Kidney (tissue), 14 donors: Measurements from ENCODE around the gene ALOX5. TPM values are rescaled to one million over a fixed set of nuclear protein-coding genes. Genes with fewer than 3 reads are reported as not detected.

ENCODE experiments used
- DNase-seq, 5 donors: peaks; one replicate each; pipeline ENCODE4 v3.0.0-alpha.2; 2013 to 2020
- FAIRE-seq: peaks from 2 replicates; lab custom pipeline; 2012; peaks lifted over from hg19 to GRCh38; lab: Jason Lieb, UNC
- H3K27ac ChIP-seq, 2 donors: one replicate each; pipeline ENCODE4 v1.7.0; 2013; ENCODE audit warnings: low read depth in 2 of 2, low read length in 2 of 2, inconsistent platforms in 1 of 2
- H3K27me3 ChIP-seq: one replicate; pipeline ENCODE4 v1.7.1; 2013; ENCODE audit warnings: low read length, inconsistent platforms; ENCODE audit not compliant: control insufficient read depth, insufficient read depth
- H3K36me3 ChIP-seq, 3 donors: one replicate each; pipeline versions ENCODE4 v1.7.0 to v1.7.1; 2013; ENCODE audit warnings: low read length in 3 of 3, control low read depth in 1 of 3, inconsistent platforms in 1 of 3; ENCODE audit not compliant: insufficient read depth in 3 of 3, control insufficient read depth in 2 of 3
- H3K4me1 ChIP-seq, 3 donors: one replicate each; pipeline versions ENCODE4 v1.7.0 to v1.7.1; 2013; ENCODE audit warnings: low read length in 3 of 3, inconsistent platforms in 1 of 3, low read depth in 1 of 3; ENCODE audit not compliant: control insufficient read depth in 2 of 3, insufficient read depth in 2 of 3
- H3K4me3 ChIP-seq, 3 donors: one replicate each; pipeline versions ENCODE4 v1.7.0 to v1.8.1; 2013; ENCODE audit warnings: low read length in 3 of 3, control low read depth in 1 of 3, inconsistent platforms in 1 of 3
- H3K9ac ChIP-seq, 3 donors: one replicate each; pipeline versions ENCODE4 v1.7.0 to v1.7.1; 2013; ENCODE audit warnings: low read length in 3 of 3, control low read depth in 1 of 3, inconsistent platforms in 1 of 3
- H3K9me3 ChIP-seq, 3 donors: one replicate each; pipeline versions ENCODE4 v1.7.0 to v1.7.1; 2013; ENCODE audit warnings: low read length in 3 of 3, control low read depth in 1 of 3, inconsistent platforms in 1 of 3; ENCODE audit not compliant: control insufficient read depth in 2 of 3, insufficient read depth in 1 of 3
- CTCF ChIP-seq: IDR thresholded peaks from 3 replicates; pipeline ENCODE4 v1.5.1; 2012; ENCODE audit warnings: mild to moderate bottlenecking, moderate library complexity, borderline replicate concordance; ENCODE audit not compliant: insufficient read depth; ENCODE audit errors: extremely low read depth
- intact Hi-C: fragments of 100-400 bp; cut with DNase I; formaldehyde crosslinking; loops from one replicate; pipeline ENCODE4 v1.11.1; 2022
- polyA plus RNA-seq: library from polyadenylated mRNA; stranded (reverse); fragments of 350-450 nt; fragmentation: Illumina TruSeq; extraction: RNeasy Lipid Tissue Mini Kit (QIAGEN cat#74804); gene quantifications from one replicate; pipeline ENCODE4 v1.2.3, GENCODE V29; 2014; ENCODE audit warnings: low read depth, low replicate concordance; ENCODE audit not compliant: insufficient read depth
- total RNA-seq: library from RNA; stranded (reverse); fragmentation: NEBNext Ultra II Directional; extraction: Animal tissue kit (Norgen Biotek cat#: 25700); gene quantifications from one replicate; pipeline ENCODE4 v1.2.1, GENCODE V29; 2021
- donor health status: control.
- donor health status: control.
- donor health status: control.
- donor health status: control.
- donor health status: control.
- donor health status: DM: yes; HTN: yes; CAD: no.
- donor health status: Normal renal cell carcinoma (clear cell type).

Gene ALOX5
- total and polyA plus RNA-seq, 2 donors from 2014 or later = 2.5 to 58.1 TPM

GRCh38 chr10:45417746-45418145, 43.7 kb downstream of the ALOX5 start:
- peaks cover 0 to 8% (median 6%) of the 10 kb centered on the region in 3 donors for H3K4me1 ChIP-seq
- H3K9me3 ChIP-seq = no peaks in the 10 kb centered on the region
- no peak overlapping the region for H3K4me3 ChIP-seq
- no peak for FAIRE-seq
- no peak for TF ChIP-seq CTCF
- DNase-seq = no peak
- no peaks in the 10 kb centered on the region for H3K36me3 ChIP-seq
- no peak overlapping the region for H3K9ac ChIP-seq
- no peak overlapping the region for H3K27ac ChIP-seq
- no peaks in the 10 kb centered on the region for H3K27me3 ChIP-seq
- intact Hi-C loops = no loop called here

DNA sequence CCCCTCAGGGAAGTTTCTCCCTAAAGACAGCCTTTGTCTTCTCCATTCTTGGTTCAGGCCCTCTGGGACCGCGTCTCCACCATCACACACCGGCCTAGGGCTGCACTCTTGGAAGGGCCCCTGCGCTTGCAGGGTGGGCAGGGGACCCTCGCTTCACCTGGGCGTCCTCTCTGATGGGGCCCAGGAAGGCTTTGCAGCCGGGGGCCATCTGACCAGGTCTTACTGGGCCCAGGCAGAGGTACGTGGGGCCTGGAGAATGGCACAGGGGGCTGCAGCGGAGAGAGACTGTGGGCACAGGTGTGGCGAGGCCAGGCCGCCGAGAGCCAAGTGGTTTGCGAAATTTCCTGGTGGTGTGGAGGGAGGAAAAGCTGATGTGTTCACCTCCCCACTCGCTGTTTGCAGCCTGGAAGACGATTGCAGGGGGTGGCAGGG, 44.4 kb downstream of the ALOX5 start:
- Histone ChIP-seq H3K4me3 (peak overlapping the region in 2 of 3 donors; percentile 37 to 58), H3K4me1 (peaks cover 0 to 8% (median 6%) of the 10 kb centered on the region in 3 donors), H3K9me3 (no peaks in the 10 kb centered on the region), H3K27me3 (no peaks in the 10 kb centered on the region), H3K9ac (peak overlapping the region in 1 of 3 donors; percentile 44), H3K36me3 (no peaks in the 10 kb centered on the region), H3K27ac (peak overlapping the region; percentile 13 to 85)
- no peak for TF ChIP-seq CTCF
- intact Hi-C loops = no loop called here
- DNase-seq = peak in 1 of 5 donors; percentile 50
- FAIRE-seq = no peak

- H3K9ac ChIP-seq = peak overlapping the region in 2 of 3 donors; percentile 11 to 44
- peaks cover 0 to 8% (median 6%) of the 10 kb centered on the region in 3 donors for H3K4me1 ChIP-seq
- peak; percentile 84 to 91 (median 90) for DNase-seq
- H3K9me3 ChIP-seq = no peaks in the 10 kb centered on the region
- intact Hi-C loops = no loop called here
- peak overlapping the region; percentile 52 to 58 (median 56) for H3K4me3 ChIP-seq
- no peaks in the 10 kb centered on the region for H3K27me3 ChIP-seq
- no peak for TF ChIP-seq CTCF
- no peaks in the 10 kb centered on the region for H3K36me3 ChIP-seq
- FAIRE-seq = no peak
- peak overlapping the region; percentile 74 to 85 for H3K27ac ChIP-seq
Measured at GRCh38 chr10:45418849-45419675, 45.0 kb downstream of the ALOX5 start.
